Measurements from ENCODE around the gene ZHX3.

ZHX3 gene

GRCh38 chr20:41229259-41229658 is 88.3 kb downstream of the ZHX3 start:
- Histone ChIP-seq H3K27me3 (peaks cover 10% of the 10 kb centered on the region), H3K9me3 (no peaks in the 10 kb centered on the region), H3K4me3 (ENCODE audit: low read depth in 1 of 2, low read length in 1 of 2) (no peak overlapping the region), H3K27ac (no peak overlapping the region), H3K36me3 (no peaks in the 10 kb centered on the region), H3K4me1 (ENCODE audit: control insufficient read depth in 1 of 2, insufficient read depth in 1 of 2, low read depth in 1 of 2, low read length in 1 of 2) (no peaks in the 10 kb centered on the region)
- no peak for TF ChIP-seq CTCF (IDR thresholded peaks at IDR 0.05)

GRCh38 chr20:41228858-41229257 is 88.7 kb downstream of the ZHX3 start:
- Histone ChIP-seq H3K4me1 (ENCODE audit: control insufficient read depth in 1 of 2, insufficient read depth in 1 of 2, low read depth in 1 of 2, low read length in 1 of 2) (no peaks in the 10 kb centered on the region), H3K4me3 (ENCODE audit: low read depth in 1 of 2, low read length in 1 of 2) (no peak overlapping the region), H3K9me3 (no peaks in the 10 kb centered on the region), H3K36me3 (no peaks in the 10 kb centered on the region), H3K27me3 (peaks cover 10% of the 10 kb centered on the region), H3K27ac (no peak overlapping the region)
- no peak for TF ChIP-seq CTCF (IDR thresholded peaks at IDR 0.05)

GRCh38 chr20:41226426-41226825 is 91.1 kb downstream of the ZHX3 start:
- H3K4me3 ChIP-seq (ENCODE audit: low read depth in 1 of 2, low read length in 1 of 2): no peak overlapping the region
- TF ChIP-seq CTCF (IDR thresholded peaks at IDR 0.05): no peak
- H3K9me3 ChIP-seq: no peaks in the 10 kb centered on the region
- no peaks in the 10 kb centered on the region for H3K36me3 ChIP-seq
- H3K4me1 ChIP-seq (ENCODE audit: control insufficient read depth in 1 of 2, insufficient read depth in 1 of 2, low read depth in 1 of 2, low read length in 1 of 2): no peaks in the 10 kb centered on the region
- no peak overlapping the region for H3K27ac ChIP-seq
- H3K27me3 ChIP-seq: no peaks in the 10 kb centered on the region

GRCh38 chr20:41225091-41225490 is 92.4 kb downstream of the ZHX3 start:
- Histone ChIP-seq H3K36me3 (no peaks in the 10 kb centered on the region), H3K27ac (no peak overlapping the region), H3K27me3 (no peaks in the 10 kb centered on the region), H3K9me3 (no peaks in the 10 kb centered on the region), H3K4me3 (ENCODE audit: low read depth in 1 of 2, low read length in 1 of 2) (no peak overlapping the region), H3K4me1 (ENCODE audit: control insufficient read depth in 1 of 2, insufficient read depth in 1 of 2, low read depth in 1 of 2, low read length in 1 of 2) (no peaks in the 10 kb centered on the region)
- TF ChIP-seq CTCF (IDR thresholded peaks at IDR 0.05): no peak

GRCh38 chr20:41224281-41224680 is 93.2 kb downstream of the ZHX3 start:
- no peaks in the 10 kb centered on the region for H3K4me1 ChIP-seq (ENCODE audit: control insufficient read depth in 1 of 2, insufficient read depth in 1 of 2, low read depth in 1 of 2, low read length in 1 of 2)
- TF ChIP-seq CTCF (IDR thresholded peaks at IDR 0.05): no peak
- no peaks in the 10 kb centered on the region for H3K36me3 ChIP-seq
- no peak overlapping the region for H3K4me3 ChIP-seq (ENCODE audit: low read depth in 1 of 2, low read length in 1 of 2)
- H3K9me3 ChIP-seq: no peaks in the 10 kb centered on the region
- H3K27ac ChIP-seq: no peak overlapping the region
- H3K27me3 ChIP-seq: no peaks in the 10 kb centered on the region

- Histone ChIP-seq H3K4me3 (ENCODE audit: low read depth in 1 of 2, low read length in 1 of 2) (no peak overlapping the region), H3K4me1 (ENCODE audit: control insufficient read depth in 1 of 2, insufficient read depth in 1 of 2, low read depth in 1 of 2, low read length in 1 of 2) (no peaks in the 10 kb centered on the region), H3K27ac (no peak overlapping the region), H3K9me3 (no peaks in the 10 kb centered on the region), H3K27me3 (no peaks in the 10 kb centered on the region), H3K36me3 (no peaks in the 10 kb centered on the region)
- no peak for TF ChIP-seq CTCF (IDR thresholded peaks at IDR 0.05)
Measured at GRCh38 chr20:41223112-41223511, 94.4 kb downstream of the ZHX3 start.

Measured in neutrophil (primary cell).